NB4 (cell line): ENCODE results near the gene SMAD5.

Experiments
- DNase-seq: peaks from one replicate; pipeline ENCODE4 v3.0.0; 2010; ENCODE audit warnings: low read depth
- H3K4me3 ChIP-seq: one replicate; pipeline ENCODE4 v1.5.1; 2011; ENCODE audit warnings: mild to moderate bottlenecking, low read depth, low read length, moderate library complexity
- MYC ChIP-seq: IDR thresholded peaks from 2 replicates; pipeline ENCODE4 v1.6.1; 2011; ENCODE audit warnings: low read depth, low read length
- POLR2A ChIP-seq: IDR thresholded peaks from 2 replicates; pipeline ENCODE4 v1.6.1; 2011; ENCODE audit warnings: mild to moderate bottlenecking; ENCODE audit not compliant: insufficient read length; ENCODE audit errors: extremely low read depth
- TF ChIP-seq, protein P1 (sequence below): IDR thresholded peaks from one replicate; pipeline ENCODE4 v1.5.1; 2012; ENCODE audit warnings: low read depth, low read length
- TF ChIP-seq, protein P2 (sequence below): IDR thresholded peaks from 2 replicates; pipeline ENCODE4 v1.6.1; 2011; ENCODE audit warnings: low read depth, low read length

The SMAD5 gene

DNA sequence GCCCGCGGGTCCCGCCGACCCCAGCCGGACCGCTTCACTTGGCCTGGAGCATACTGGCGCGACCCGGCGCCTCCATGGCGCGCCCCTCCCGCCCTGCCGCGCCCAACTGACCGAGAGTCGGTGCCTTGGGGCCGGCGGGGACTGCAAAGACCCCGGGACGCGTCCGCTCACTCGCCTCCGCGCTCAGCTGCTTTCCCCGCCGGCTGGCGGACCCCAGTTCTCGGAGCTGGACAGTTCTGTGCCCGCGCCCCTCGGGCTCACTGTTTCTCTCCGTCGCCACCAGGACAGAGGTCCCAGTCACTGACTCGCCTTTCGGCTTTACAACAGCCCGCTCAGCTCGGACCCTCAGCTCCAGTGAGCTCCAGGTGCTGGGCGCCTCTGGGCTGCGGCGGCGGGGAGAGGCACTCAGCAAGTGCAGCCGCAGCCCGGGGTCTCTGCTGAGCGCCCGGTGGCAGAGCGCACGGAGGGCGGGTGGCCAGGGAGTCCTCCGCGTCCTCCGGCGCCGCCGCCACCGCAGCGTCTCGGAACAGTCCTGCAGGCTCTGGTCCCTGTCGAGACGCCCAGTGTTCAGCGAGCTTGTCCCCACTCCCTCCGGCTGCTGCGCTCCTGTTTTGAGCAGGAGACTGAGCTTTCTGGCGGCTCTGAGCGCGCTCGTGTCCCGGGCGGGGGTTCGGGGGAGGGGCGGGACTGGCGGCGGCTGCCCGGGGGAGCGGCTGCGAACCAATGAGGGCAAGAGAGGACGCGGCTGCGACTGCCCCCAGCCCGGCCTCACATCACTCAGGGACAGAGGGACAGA is 60.1 kb downstream of the SMAD5 start, which contains the start of gene SMIM32:
Gene SMIM32 (minus strand): TSS at position 637 of the 796 bp plus-strand sequence. CDS start 638 bp downstream, outside the sequence.
- H3K4me3 ChIP-seq, result no peak within 1 kb of the TSS
- DNase-seq, result no peak
- no peak for TF ChIP-seq MYC
- TF ChIP-seq, protein P1, sequence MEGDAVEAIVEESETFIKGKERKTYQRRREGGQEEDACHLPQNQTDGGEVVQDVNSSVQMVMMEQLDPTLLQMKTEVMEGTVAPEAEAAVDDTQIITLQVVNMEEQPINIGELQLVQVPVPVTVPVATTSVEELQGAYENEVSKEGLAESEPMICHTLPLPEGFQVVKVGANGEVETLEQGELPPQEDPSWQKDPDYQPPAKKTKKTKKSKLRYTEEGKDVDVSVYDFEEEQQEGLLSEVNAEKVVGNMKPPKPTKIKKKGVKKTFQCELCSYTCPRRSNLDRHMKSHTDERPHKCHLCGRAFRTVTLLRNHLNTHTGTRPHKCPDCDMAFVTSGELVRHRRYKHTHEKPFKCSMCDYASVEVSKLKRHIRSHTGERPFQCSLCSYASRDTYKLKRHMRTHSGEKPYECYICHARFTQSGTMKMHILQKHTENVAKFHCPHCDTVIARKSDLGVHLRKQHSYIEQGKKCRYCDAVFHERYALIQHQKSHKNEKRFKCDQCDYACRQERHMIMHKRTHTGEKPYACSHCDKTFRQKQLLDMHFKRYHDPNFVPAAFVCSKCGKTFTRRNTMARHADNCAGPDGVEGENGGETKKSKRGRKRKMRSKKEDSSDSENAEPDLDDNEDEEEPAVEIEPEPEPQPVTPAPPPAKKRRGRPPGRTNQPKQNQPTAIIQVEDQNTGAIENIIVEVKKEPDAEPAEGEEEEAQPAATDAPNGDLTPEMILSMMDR, result no peak
- TF ChIP-seq, protein P2, sequence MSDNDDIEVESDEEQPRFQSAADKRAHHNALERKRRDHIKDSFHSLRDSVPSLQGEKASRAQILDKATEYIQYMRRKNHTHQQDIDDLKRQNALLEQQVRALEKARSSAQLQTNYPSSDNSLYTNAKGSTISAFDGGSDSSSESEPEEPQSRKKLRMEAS, result no peak

DNA sequence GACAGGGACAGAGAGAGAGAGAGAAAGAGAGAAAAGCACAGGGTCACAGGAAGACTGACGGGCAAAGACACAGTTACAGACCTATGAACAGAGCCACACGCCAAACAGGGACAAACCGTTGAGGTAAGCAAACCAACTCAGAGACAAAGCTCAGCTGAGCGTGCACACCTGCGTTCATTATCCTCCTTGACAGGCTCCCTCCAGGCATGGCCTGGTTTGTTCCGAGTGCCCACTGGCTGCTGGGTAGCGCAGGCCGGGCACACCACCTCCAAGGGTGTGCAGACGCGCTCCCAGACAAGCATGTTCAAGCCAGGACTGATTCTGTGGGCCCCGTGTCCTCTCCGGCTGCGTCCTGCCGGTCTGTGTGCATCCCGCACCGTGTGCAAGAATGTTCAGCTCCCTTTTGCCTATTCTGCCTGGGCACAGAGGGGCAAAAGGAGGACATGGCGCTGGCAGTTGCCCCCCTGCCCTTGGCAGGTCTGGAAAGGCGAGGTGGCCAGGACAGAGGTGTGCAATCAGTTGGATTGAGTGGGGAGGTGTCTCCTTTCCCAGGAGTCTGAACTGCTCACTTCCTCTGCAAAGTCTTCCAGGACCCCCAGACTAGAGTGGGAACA is 60.8 kb downstream of the SMAD5 start:
- no peak overlapping the region for H3K4me3 ChIP-seq
- TF ChIP-seq MYC, result no peak
- DNase-seq, result no peak

DNA sequence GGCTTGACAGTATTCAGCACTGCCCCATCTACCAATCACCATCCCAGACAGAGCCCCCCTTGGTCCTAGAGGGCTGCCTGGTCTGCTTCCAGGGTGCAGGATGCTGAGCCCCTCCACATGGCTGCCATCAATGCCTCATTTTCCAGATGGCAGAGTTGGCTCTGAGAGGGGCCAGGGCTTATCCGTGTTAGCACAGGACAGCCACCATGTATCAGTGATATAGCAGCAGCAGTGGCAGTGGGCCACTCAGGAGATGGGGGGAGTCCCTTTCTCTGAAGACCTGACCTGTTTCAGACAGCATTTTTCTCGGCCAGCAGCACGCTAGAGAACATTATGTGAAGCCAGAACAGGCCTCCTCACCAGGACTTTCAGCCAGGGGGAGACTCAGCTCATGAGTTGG is 61.9 kb downstream of the SMAD5 start:
- H3K4me3 ChIP-seq, result no peak overlapping the region
- no peak for DNase-seq
- TF ChIP-seq, protein P1, result no peak
- TF ChIP-seq, protein P2, result no peak
- no peak for TF ChIP-seq MYC

DNA sequence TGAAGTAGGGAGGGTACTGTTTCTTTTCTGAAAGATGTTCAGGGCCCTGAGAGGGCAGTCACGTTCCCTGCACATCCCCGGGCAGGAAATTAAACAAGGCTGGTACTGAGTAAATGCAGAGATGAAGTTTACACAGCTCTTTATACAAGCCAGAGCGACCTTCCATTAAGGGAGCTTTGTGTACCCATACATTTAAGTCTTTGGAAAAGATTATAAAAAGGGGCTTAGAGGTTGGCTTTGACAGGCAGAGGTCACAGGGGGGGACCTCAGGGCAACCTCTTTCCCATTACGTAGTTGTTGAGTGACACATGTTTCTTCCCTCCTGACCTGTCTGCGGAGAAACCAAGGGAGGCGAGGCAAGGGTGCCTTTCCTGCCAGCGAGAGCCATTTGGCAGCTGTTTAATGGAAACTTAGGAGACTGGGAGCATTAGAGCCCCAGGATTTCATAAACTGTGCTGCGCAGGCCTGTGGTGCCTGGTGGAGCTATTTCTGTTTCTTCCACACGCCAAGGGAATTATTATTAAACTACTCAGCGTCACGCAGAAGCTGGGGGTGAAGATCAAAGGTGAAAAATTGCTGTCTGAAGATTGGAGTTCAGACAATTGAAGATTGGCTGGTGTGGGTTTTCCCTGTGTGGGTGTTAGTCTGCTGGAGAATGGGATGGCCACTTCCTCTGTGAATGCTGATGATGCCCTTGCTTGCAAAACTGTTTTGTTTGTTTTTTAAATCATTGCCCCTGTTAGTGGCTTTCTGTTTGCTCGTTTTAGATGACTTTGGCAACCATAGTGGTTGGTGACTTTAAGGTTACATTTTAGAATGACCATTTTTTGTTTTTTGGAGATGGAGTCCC is 63.6 kb downstream of the SMAD5 start:
- no peak overlapping the region for H3K4me3 ChIP-seq
- DNase-seq, result no peak
- TF ChIP-seq, protein P2, result no peak
- TF ChIP-seq POLR2A (no peak), MYC (no peak)
- TF ChIP-seq, protein P1, result no peak

DNA sequence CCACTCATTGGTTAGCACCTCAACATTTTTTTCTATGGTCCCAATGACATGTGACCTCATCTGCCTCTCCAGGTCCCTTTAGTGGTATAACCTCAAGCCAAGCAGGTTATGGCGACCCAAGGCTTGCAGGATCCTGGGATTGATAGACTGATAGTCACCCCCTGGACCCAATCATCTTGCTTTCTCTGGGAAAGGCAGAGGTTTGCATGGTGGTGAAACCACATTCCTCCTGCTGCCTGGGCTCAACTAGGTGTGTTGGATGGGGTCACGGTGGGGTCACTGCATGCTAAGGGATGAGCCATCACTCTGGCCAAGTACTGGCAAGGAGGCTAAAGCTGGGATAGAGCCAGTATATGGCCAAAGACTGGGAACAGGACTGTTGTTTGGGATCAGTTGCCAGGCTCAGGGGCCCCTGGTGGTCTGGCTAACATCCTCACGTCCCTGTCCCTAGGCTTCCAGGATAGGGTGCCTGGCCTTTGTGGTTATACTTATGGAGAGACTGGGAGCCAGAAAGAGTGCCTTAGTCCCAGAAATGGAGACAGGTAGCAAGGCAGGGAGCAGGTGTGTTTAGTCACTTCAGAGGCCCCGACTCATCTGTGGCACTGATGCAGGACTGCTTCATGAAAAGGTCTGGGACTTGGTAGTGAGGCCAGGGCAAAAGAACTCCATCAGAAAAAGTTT is 65.0 kb downstream of the SMAD5 start:
- TF ChIP-seq, protein P2, result no peak
- TF ChIP-seq POLR2A (no peak), MYC (no peak)
- TF ChIP-seq, protein P1, result no peak
- H3K4me3 ChIP-seq, result no peak overlapping the region
- DNase-seq, result no peak
